ENCODE results near the gene C12orf57. TPM values are rescaled to one million over a fixed set of nuclear protein-coding genes. Genes with fewer than 3 reads are reported as not detected.

C12orf57 gene
- total and polyA plus RNA-seq, 2 of the 13 experiments (the other 11 are each of a cell fraction or from before 2014, with no cell fraction given) = 84.0 to 287 TPM

- TF ChIP-seq ZNF747 (CRISPR knock-in tag; IDR thresholded peaks at IDR 0.05; ENCODE audit: borderline replicate concordance) = 0 out of 2 replicates have a peak, but pooled peaks have one; percentile 34
- no peak for TF ChIP-seq ZNF451 (CRISPR knock-in tag; IDR thresholded peaks at IDR 0.05)
- peak; percentile 47; the same call in 1 of the 2 replicates for TF ChIP-seq HOMEZ (CRISPR knock-in tag; IDR thresholded peaks at IDR 0.05; ENCODE audit: low read depth)
- 0 out of 2 replicates have a peak, but pooled peaks have one; percentile 28 for TF ChIP-seq HINFP (CRISPR knock-in tag; IDR thresholded peaks at IDR 0.05; ENCODE audit: low read depth)
- no peak for TF ChIP-seq RNF219 (CRISPR knock-in tag; IDR thresholded peaks at IDR 0.05)
- TF ChIP-seq GATAD1 (CRISPR knock-in tag; IDR thresholded peaks at IDR 0.05) = peak; percentile 49; the same call in 1 of the 2 replicates
- peak; percentile 54; the same call in 1 of the 2 replicates for TF ChIP-seq MAZ (IDR thresholded peaks at IDR 0.05; ENCODE audit: borderline replicate concordance, low read depth, low read length)
- TF ChIP-seq MAZ (CRISPR knock-in tag; IDR thresholded peaks at IDR 0.05; ENCODE audit: low read depth) = 0 out of 2 replicates have a peak, but pooled peaks have one; percentile 37
- peak; percentile 35; the same call in 1 of the 2 replicates for TF ChIP-seq ETV5 (CRISPR knock-in tag; IDR thresholded peaks at IDR 0.05; ENCODE audit: borderline replicate concordance)
- no peak for TF ChIP-seq PRDM15 (CRISPR knock-in tag; IDR thresholded peaks at IDR 0.05)
- no peak for TF ChIP-seq SP1 (IDR thresholded peaks at IDR 0.05)
- peak; percentile 78 for TF ChIP-seq SP1 (CRISPR knock-in tag; IDR thresholded peaks at IDR 0.05)
- TF ChIP-seq ZNF263 (CRISPR knock-in tag; IDR thresholded peaks at IDR 0.05) = peak; percentile 43; the same call in 1 of the 2 replicates
- TF ChIP-seq GABPA (IDR thresholded peaks at IDR 0.05; ENCODE audit: low read depth, low read length) = no peak
- peak; percentile 65 for TF ChIP-seq GABPA (CRISPR knock-in tag; IDR thresholded peaks at IDR 0.05; ENCODE audit: low read depth)
- peak; percentile 48; the same call in 1 of the 2 replicates for TF ChIP-seq ZFP91 (CRISPR knock-in tag; IDR thresholded peaks at IDR 0.05; ENCODE audit: borderline replicate concordance)
- no peak; the same call in 1 of the 2 replicates for TF ChIP-seq ZNF430 (CRISPR knock-in tag; IDR thresholded peaks at IDR 0.05)
- peak; percentile 73 for TF ChIP-seq NFYC (CRISPR knock-in tag; IDR thresholded peaks at IDR 0.05)
These were observed 2.5 kb downstream of the C12orf57 start (continued) for GRCh38 chr12:6946033-6946919.
